Keratinocyte (primary cell): ENCODE data around the gene TMEM132D. TPM values are rescaled to one million over a fixed set of nuclear protein-coding genes. Genes with fewer than 3 reads are reported as not detected.

Experiments used
- DNase-seq: peaks from one replicate; pipeline ENCODE4 v3.0.0-alpha.2; 2011; ENCODE audit warnings: low read depth, missing footprints, low spot score
- FAIRE-seq: peaks from 2 replicates; lab custom pipeline; 2011; peaks lifted over from hg19 to GRCh38; lab: Jason Lieb, UNC
- H2AFZ ChIP-seq: 2 replicates; pipeline ENCODE4 v1.6.0; 2012; ENCODE audit warnings: low read length, control low read depth, inconsistent platforms; ENCODE audit not compliant: control insufficient read depth
- H3K27ac ChIP-seq: 2 replicates; pipeline ENCODE4 v1.5.1; 2011; ENCODE audit warnings: low read length; ENCODE audit not compliant: control insufficient read depth, insufficient read depth
- H3K27me3 ChIP-seq: 3 replicates; pipeline ENCODE4 v1.6.0; 2011; ENCODE audit warnings: low read length; ENCODE audit not compliant: control insufficient read depth, insufficient read depth; ENCODE audit errors: extremely low read depth
- H3K36me3 ChIP-seq, 2 experiments: 2 replicates in 1 of 2; 3 replicates in 1 of 2; pipeline ENCODE4 v1.5.1; 2011; ENCODE audit warnings: low read length in 2 of 2, mild to moderate bottlenecking in 1 of 2; ENCODE audit not compliant: control insufficient read depth in 2 of 2, insufficient read depth in 2 of 2; ENCODE audit errors: extremely low read depth in 1 of 2
- H3K4me1 ChIP-seq: 3 replicates; pipeline ENCODE4 v1.5.1; 2011; ENCODE audit warnings: low read length; ENCODE audit not compliant: control insufficient read depth, insufficient read depth; ENCODE audit errors: extremely low read depth
- H3K4me2 ChIP-seq: 3 replicates; pipeline ENCODE4 v1.6.0; 2011; ENCODE audit warnings: low read depth, low read length; ENCODE audit not compliant: control insufficient read depth, insufficient read depth; ENCODE audit errors: extremely low read depth
- H3K4me3 ChIP-seq, 3 experiments: fragments of 200-600 bp in 1 of 3; sonication (generic) in 1 of 3; 2 replicates in 2 of 3; 3 replicates in 1 of 3; pipeline ENCODE4 v1.5.1; 2011 to 2016; ENCODE audit warnings: low read length in 3 of 3, mild to moderate bottlenecking in 3 of 3, control low read depth in 2 of 3, inconsistent platforms in 1 of 3, low read depth in 1 of 3, mixed read lengths in 1 of 3, mixed run types in 1 of 3, moderate library complexity in 1 of 3; ENCODE audit not compliant: control insufficient read depth in 2 of 3, insufficient read depth in 2 of 3; ENCODE audit errors: extremely low read depth in 1 of 3
- H3K79me2 ChIP-seq: 2 replicates; pipeline ENCODE4 v1.6.0; 2012; ENCODE audit warnings: low read length; ENCODE audit not compliant: control insufficient read depth, insufficient read depth
- H3K9ac ChIP-seq: 3 replicates; pipeline ENCODE4 v1.6.0; 2011; ENCODE audit warnings: low read length; ENCODE audit not compliant: control insufficient read depth, insufficient read depth; ENCODE audit errors: extremely low read depth
- H3K9me1 ChIP-seq: 3 replicates; pipeline ENCODE4 v1.6.0; 2011; ENCODE audit warnings: low read length; ENCODE audit not compliant: control insufficient read depth, insufficient read depth; ENCODE audit errors: extremely low read depth
- H3K9me3 ChIP-seq: 2 replicates; pipeline ENCODE4 v1.5.1; 2012; ENCODE audit warnings: low read depth, low read length; ENCODE audit not compliant: control insufficient read depth
- H4K20me1 ChIP-seq: 3 replicates; pipeline ENCODE4 v1.6.0; 2011; ENCODE audit warnings: low read length; ENCODE audit not compliant: control insufficient read depth, insufficient read depth; ENCODE audit errors: extremely low read depth
- EZH2 ChIP-seq: IDR thresholded peaks from one replicate; pipeline ENCODE4 v1.6.1; 2012; ENCODE audit warnings: inconsistent platforms, mild to moderate bottlenecking, low read length, moderate library complexity
- dilution Hi-C: fragments of 300-500 bp; cut with MboI; formaldehyde crosslinking; loops from one replicate; pipeline ENCODE4 v1.7.0; 2020; ENCODE audit warnings: low sequenced_read_pairs; ENCODE audit not compliant: extremely low pct_ligation_motif_present
- polyA plus RNA-seq, 5 experiments: library from polyadenylated mRNA; depleted of rRNA in 3 of 5; stranded (reverse) in 3 of 5; stranded (forward) in 1 of 5; unstranded in 1 of 5; fragments of >200 nt; gene quantifications; 1 replicate in 1 of 5; 2 replicates in 3 of 5; 3 replicates in 1 of 5; pipeline versions ENCODE4 v1.2.1 to v1.2.3, GENCODE V29; 2011 to 2012; ENCODE audit warnings: missing spikeins in 2 of 5, low read depth in 1 of 5, low replicate concordance in 1 of 5
- TF ChIP-seq, protein P1 (sequence below), 3 experiments: IDR thresholded peaks in 1 of 3; conservative IDR thresholded peaks in 1 of 3; optimal IDR thresholded peaks in 1 of 3; 2 replicates in 2 of 3; 3 replicates in 1 of 3; pipeline versions ENCODE3 to v1.5.1; 2011; ENCODE audit warnings: low read length in 3 of 3, mild to moderate bottlenecking in 3 of 3, moderate library complexity in 2 of 3, control low read depth in 1 of 3, inconsistent platforms in 1 of 3; ENCODE audit not compliant: insufficient read depth in 2 of 3; ENCODE audit errors: extremely low read depth in 1 of 3

The TMEM132D gene
- polyA plus RNA-seq, 1 donor (not counting 4 experiments of a cell fraction or from before 2014, with no cell fraction given): not detected

DNA sequence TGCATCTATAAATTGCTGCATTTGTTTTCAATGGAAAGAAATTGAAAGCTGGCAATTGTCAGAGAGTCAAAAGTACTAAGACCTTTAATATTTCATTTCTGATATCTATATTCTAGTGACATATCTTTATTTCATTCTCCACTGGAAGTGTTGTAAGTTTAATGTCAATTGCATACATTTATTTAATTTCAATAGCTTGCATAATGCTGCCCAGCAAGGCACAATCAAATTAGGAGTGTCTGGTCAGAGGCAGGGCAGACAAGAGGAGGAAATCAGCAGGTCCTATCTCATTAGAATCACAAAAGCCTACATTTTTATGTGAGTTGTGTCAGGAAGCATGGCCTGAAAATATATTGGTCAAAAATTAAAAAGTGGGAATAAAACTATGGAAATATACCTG lies 112.9 kb downstream of the TMEM132D start:
- peaks cover 3% of the 10 kb centered on the region for H3K9me3 ChIP-seq
- TF ChIP-seq EZH2: no peak
- TF ChIP-seq, protein P1, sequence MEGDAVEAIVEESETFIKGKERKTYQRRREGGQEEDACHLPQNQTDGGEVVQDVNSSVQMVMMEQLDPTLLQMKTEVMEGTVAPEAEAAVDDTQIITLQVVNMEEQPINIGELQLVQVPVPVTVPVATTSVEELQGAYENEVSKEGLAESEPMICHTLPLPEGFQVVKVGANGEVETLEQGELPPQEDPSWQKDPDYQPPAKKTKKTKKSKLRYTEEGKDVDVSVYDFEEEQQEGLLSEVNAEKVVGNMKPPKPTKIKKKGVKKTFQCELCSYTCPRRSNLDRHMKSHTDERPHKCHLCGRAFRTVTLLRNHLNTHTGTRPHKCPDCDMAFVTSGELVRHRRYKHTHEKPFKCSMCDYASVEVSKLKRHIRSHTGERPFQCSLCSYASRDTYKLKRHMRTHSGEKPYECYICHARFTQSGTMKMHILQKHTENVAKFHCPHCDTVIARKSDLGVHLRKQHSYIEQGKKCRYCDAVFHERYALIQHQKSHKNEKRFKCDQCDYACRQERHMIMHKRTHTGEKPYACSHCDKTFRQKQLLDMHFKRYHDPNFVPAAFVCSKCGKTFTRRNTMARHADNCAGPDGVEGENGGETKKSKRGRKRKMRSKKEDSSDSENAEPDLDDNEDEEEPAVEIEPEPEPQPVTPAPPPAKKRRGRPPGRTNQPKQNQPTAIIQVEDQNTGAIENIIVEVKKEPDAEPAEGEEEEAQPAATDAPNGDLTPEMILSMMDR (optimal IDR thresholded peaks at IDR 0.05 in 1 of 3, IDR thresholded peaks at IDR 0.05 in 1 of 3, conservative IDR thresholded peaks at IDR 0.05 in 1 of 3; ENCODE audit: extremely low read depth in 1 of 3, insufficient read depth in 2 of 3, low read length in 3 of 3): no peak
- H3K4me1 ChIP-seq: no peaks in the 10 kb centered on the region
- no peak overlapping the region for H2AFZ ChIP-seq
- no peaks in the 10 kb centered on the region for H3K79me2 ChIP-seq
- dilution Hi-C loops: no loop called here
- H3K9ac ChIP-seq: no peak overlapping the region
- DNase-seq: no peak
- no peak for FAIRE-seq
- no peaks in the 10 kb centered on the region for H4K20me1 ChIP-seq
- no peaks in the 10 kb centered on the region for H3K36me3 ChIP-seq
- H3K27ac ChIP-seq: no peak overlapping the region
- no peak overlapping the region for H3K4me2 ChIP-seq
- H3K9me1 ChIP-seq: no peaks in the 10 kb centered on the region
- no peaks in the 10 kb centered on the region for H3K27me3 ChIP-seq
- H3K4me3 ChIP-seq: no peak overlapping the region

DNA sequence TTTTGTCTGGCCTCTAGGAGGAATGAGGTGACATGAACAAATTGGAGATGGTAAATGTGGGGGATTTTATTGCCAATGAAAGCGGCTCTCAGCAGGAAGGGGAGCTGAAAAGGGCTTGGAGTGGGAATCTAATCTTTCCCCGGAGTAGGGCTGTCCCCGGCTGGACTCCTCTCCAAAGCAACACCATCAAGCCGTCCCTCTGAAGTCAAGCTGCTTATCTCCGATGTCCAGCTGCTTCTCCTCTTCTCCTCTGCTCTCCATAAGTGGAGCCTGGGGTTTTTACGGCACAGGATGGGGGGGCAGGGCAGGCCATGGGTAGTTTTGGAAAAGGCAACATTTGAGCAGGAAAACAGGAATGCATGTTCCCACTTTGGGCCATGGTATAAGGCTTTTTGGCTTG lies 113.5 kb downstream of the TMEM132D start:
- no peak overlapping the region for H3K9ac ChIP-seq
- H3K27me3 ChIP-seq: no peaks in the 10 kb centered on the region
- no peak overlapping the region for H2AFZ ChIP-seq
- H3K79me2 ChIP-seq: no peaks in the 10 kb centered on the region
- no peaks in the 10 kb centered on the region for H3K36me3 ChIP-seq
- H3K9me3 ChIP-seq: peaks cover 7% of the 10 kb centered on the region
- H3K4me3 ChIP-seq: no peak overlapping the region
- H3K4me2 ChIP-seq: no peak overlapping the region
- H3K27ac ChIP-seq: no peak overlapping the region
- no peaks in the 10 kb centered on the region for H3K4me1 ChIP-seq
- no peaks in the 10 kb centered on the region for H4K20me1 ChIP-seq
- no peak for TF ChIP-seq EZH2
- TF ChIP-seq, protein P1 (optimal IDR thresholded peaks at IDR 0.05 in 1 of 3, IDR thresholded peaks at IDR 0.05 in 1 of 3, conservative IDR thresholded peaks at IDR 0.05 in 1 of 3; ENCODE audit: extremely low read depth in 1 of 3, insufficient read depth in 2 of 3, low read length in 3 of 3): no peak
- no peaks in the 10 kb centered on the region for H3K9me1 ChIP-seq
- DNase-seq (no peak), FAIRE-seq (no peak)
- dilution Hi-C loops: no loop called here
